D721Med (cell line): ENCODE measurements around the gene PLA2G2C.
"Not testable (repeated sequence)": the region's sequence is repeated elsewhere in the genome, so short reads cannot be mapped to it uniquely, and the experiment has no call there.

Experiments
- DNase-seq: peaks from one replicate; pipeline ENCODE4 v3.0.0; 2011; ENCODE audit warnings: low spot score; ENCODE audit not compliant: insufficient read length
- FAIRE-seq: peaks from 2 replicates; lab custom pipeline; 2011; peaks lifted over from hg19 to GRCh38; lab: Jason Lieb, UNC
- TF ChIP-seq, protein P1 (sequence below): IDR thresholded peaks from 2 replicates; pipeline ENCODE4 v1.5.1; 2012; ENCODE audit warnings: mild to moderate bottlenecking, control low read depth; ENCODE audit not compliant: insufficient read depth; ENCODE audit errors: missing control alignments

The PLA2G2C gene

DNA sequence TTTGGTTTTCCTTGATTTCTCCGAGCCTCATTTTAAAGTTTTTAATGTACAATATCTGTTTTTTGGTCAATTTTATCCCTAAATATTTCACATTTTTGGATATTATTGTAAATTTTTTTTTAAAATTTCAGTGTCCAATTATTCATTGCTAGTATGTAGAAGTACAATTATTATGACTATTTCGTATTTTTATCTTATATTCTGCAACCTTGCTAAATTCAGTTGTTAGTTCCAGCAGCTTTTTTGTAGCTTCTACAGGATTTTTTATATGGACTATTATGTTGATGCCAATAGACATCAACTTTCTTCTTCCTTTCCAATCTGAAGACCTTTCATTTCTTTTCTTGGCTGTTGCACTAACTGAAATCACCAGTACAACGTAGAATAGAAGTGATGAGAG lies 51.3 kb downstream of the PLA2G2C start:
- DNase-seq (no peak), FAIRE-seq (no peak)
- TF ChIP-seq, protein P1, sequence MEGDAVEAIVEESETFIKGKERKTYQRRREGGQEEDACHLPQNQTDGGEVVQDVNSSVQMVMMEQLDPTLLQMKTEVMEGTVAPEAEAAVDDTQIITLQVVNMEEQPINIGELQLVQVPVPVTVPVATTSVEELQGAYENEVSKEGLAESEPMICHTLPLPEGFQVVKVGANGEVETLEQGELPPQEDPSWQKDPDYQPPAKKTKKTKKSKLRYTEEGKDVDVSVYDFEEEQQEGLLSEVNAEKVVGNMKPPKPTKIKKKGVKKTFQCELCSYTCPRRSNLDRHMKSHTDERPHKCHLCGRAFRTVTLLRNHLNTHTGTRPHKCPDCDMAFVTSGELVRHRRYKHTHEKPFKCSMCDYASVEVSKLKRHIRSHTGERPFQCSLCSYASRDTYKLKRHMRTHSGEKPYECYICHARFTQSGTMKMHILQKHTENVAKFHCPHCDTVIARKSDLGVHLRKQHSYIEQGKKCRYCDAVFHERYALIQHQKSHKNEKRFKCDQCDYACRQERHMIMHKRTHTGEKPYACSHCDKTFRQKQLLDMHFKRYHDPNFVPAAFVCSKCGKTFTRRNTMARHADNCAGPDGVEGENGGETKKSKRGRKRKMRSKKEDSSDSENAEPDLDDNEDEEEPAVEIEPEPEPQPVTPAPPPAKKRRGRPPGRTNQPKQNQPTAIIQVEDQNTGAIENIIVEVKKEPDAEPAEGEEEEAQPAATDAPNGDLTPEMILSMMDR: no peak

DNA sequence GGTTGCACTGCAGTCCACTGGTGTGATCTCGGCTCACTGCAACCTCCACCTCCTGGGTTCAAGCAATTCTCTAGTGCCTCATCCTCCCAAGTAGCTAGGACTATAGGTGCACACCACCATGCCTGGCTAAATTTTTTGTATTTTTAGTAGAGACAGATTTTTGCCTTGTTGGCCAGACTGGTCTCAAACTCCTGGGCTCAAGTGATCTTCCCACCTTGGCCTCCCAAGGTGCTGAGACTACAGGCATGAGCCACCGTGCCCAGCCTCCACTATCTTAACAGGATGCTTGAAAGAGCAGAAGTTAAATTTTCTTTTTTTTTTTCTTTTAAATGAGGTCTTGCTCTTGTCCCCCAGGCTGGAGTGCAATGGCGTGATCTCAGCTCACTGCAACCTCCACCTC lies 55.8 kb downstream of the PLA2G2C start:
- FAIRE-seq: not testable (repeated sequence)

DNA sequence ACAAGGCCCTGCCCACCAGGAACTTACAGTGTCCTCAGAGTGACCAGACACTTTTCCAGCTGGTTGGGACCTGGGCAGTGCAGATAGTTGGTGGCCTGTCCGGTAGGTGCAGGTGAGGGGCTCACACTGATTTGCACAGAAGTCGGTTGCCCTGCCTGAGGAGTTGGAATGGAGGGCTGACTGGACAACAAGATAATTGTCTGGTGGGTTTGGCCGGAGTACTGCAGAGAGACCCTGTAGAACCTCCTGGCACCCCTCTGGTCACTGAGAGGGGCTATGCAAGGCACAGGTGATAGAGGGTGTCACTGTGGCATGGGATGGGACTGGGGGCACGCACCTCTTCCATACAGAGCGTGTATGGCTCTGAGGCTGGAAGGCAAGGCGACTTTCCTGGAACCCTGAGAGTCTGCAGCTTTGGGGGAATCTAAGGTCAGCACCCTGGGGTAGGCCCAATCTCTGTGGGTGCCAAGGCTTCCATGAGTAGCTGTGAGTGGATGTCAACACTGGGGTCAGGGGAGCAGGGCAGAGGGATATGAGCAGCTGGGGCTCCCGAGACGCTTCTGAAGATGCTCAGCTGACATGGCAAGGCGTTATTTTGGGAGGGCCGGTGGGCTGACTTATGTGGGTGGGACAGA lies 59.4 kb downstream of the PLA2G2C start:
- DNase-seq (no peak), FAIRE-seq (no peak)
- TF ChIP-seq, protein P1: no peak

More for the DNA sequence above, 55.8 kb downstream of the PLA2G2C start:
- DNase-seq: not testable (repeated sequence)

DNA sequence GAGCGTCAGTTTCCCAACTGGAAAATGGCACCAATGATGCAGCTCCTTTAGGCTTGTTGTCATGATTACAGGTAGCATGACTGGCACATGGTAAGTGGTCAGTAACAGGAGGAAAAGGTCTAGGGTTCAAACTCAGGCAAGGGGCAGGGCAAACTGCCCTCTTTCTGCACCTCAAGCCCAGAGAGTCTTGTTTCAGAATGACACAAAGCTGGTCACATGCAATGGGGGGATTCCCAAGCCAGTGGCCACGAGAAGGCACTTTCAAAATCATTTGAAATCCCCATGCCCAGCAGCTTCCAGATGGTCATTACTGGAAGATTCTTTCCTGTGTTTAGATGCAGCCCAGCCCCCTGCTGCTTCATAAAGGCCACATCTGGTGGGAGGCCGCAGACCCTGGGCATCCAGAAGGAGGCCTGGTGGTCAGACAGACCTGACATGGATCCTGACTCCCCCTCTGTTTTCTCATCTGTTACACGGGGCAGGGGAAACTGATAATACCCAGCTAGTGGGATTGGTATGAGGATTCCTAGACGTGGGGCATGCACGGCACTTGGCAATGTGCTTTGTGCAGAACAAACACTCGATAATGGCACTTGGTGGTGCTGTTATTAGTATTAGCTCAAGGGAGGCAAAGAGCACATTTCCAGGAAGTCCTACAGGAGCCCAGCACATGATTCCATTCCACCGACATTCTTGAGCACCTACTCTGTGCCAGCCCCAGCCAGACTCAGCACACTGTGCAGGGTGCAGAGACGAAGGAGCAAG lies 60.1 kb downstream of the PLA2G2C start:
- FAIRE-seq (no peak), DNase-seq (no peak)
- TF ChIP-seq, protein P1: no peak

DNA sequence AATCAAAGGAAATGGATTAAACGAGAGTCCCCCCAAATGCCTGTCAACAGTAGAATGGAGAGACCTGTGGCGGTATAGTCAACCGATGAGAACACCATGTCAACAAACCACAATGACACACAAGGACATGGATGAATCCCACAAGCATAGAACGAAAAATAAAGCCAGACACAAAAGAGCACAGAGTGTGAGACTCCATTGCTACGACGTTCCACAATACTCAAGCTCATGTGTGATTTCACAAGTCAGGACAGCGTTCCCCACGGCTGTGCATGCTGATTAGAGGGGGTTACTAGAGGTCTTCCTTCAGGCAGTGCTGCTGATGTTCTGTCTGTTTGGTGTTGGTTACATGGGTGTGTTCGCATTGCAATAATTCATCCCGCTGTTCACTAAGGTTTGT lies 61.2 kb downstream of the PLA2G2C start:
- no peak for FAIRE-seq
- TF ChIP-seq, protein P1: no peak
- no peak for DNase-seq

DNA sequence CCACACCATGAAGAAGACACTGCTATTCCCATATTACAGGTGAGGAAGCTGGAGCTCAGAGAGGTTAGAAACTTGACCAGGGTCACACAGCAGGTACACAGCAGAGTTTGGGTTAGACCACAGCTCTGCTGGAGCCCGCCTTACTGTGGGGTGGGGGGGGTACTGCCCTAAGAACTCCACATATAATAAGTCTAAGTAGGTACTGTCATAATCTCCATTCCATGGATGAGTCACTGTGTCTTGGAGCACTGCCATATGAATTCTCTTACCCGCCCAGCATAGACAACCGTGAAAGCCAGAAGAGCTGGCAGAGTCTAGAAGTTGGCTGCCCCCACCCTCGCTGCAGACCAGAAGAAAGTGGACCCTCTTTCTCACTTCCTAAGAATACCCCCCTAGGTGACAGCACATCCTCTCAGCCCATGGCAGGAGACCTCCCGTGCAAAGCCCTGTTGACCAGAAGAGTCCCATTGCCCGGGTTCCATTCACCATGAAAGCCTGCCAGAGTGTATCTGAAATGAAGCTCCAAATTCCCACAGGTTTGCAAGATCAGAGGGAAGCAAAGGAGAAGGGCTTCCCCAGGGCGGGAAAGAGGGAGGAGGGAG lies 61.8 kb downstream of the PLA2G2C start:
- DNase-seq (no peak), FAIRE-seq (no peak)
- TF ChIP-seq, protein P1: no peak

DNA sequence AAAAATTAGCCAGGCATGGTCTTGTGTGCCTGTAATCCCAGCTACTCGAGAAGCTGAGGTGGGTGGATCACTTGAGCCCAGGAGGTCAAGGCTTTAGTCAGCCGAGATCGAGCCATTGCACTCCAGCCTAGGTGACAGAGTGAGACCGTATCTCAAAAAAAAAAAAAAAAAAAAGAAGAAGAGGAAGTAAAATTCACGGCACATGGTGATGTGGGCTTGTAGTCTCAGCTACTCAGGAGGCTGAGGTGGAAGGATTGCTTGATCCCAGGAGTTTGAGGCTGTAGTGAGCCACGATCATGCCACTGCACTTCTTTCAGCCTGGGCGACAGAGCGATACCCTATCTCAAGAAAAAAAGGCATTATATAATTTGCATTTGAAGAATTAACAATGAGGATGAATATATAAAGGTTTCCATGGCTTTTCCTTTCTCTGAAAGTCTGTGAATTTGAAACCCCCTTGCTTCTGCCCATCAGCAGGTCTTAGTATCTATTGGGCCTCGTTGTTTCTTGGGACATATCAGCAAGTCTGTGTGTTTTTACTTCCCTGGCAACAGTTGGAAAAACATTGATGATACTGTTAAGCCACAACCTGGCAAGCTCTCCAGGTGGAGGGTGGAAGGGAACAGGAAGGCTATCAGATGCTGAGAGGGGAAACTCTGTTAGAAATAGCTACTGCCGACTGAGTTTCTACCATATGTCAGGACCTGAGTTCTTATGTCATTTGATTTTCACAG lies 62.4 kb downstream of the PLA2G2C start:
- TF ChIP-seq, protein P1: no peak
- no peak for FAIRE-seq

More for the DNA sequence above, 62.4 kb downstream of the PLA2G2C start:
- DNase-seq: no peak
